Endothelial cell of umbilical vein (primary cell): ENCODE measurements around the gene UNC5C. TPM values are rescaled to one million over a fixed set of nuclear protein-coding genes. Genes with fewer than 3 reads are reported as not detected.

Source experiments
- BruUV-seq: library from RNA; stranded (reverse); fragments of 400-500 nt; replicated peaks from 2 replicates; lab custom pipeline; 2021; lab: Mats Ljungman, UMichigan
- CTCF ChIA-PET: fragments of 300-600, 350-600 bp; sonication (Branson Sonifier 250); formaldehyde crosslinking; loops from one replicate; lab custom pipeline; 2021; ENCODE audit warnings: antibody characterized with exemption, inconsistent platforms; lab: Charles Lee
- POLR2A ChIA-PET: fragments of 300-600, 350-600 bp; sonication (Branson Sonifier 250); formaldehyde crosslinking; loops from one replicate; lab custom pipeline; 2021; ENCODE audit warnings: antibody characterized with exemption, inconsistent platforms; lab: Charles Lee
- DNase-seq: peaks from one replicate; pipeline ENCODE4 v3.0.0-alpha.2; 2011; ENCODE audit warnings: low read depth, low spot score
- FAIRE-seq: peaks from 2 replicates; lab custom pipeline; 2011; peaks lifted over from hg19 to GRCh38; lab: Jason Lieb, UNC
- H2AFZ ChIP-seq: 2 replicates; pipeline ENCODE4 v1.6.0; 2012; ENCODE audit warnings: low read depth, low read length, control low read depth, inconsistent platforms
- H3K27ac ChIP-seq: 2 replicates; pipeline ENCODE4 v1.5.1; 2011; ENCODE audit warnings: low read depth, mild to moderate bottlenecking, control low read depth, low read length, moderate library complexity; ENCODE audit not compliant: insufficient read depth
- H3K27me3 ChIP-seq, 2 experiments: 2 replicates each; pipeline versions ENCODE4 v1.6.0 to v1.6.1; 2011; ENCODE audit warnings: low read length in 2 of 2, mixed read lengths in 1 of 2; ENCODE audit not compliant: control insufficient read depth in 2 of 2, insufficient read depth in 2 of 2
- H3K36me3 ChIP-seq, 2 experiments: 2 replicates in 1 of 2; 3 replicates in 1 of 2; pipeline ENCODE4 v1.5.1; 2011; ENCODE audit warnings: low read length in 2 of 2, mild to moderate bottlenecking in 1 of 2, moderate library complexity in 1 of 2; ENCODE audit not compliant: control insufficient read depth in 2 of 2, insufficient read depth in 2 of 2; ENCODE audit errors: extremely low read depth in 1 of 2
- H3K4me1 ChIP-seq: 3 replicates; pipeline ENCODE4 v1.5.1; 2011; ENCODE audit warnings: mild to moderate bottlenecking, low read length; ENCODE audit not compliant: control insufficient read depth, insufficient read depth; ENCODE audit errors: extremely low read depth
- H3K4me2 ChIP-seq: 2 replicates; pipeline ENCODE4 v1.6.1; 2011; ENCODE audit warnings: low read length, control low read depth, mixed read lengths; ENCODE audit not compliant: insufficient read depth
- H3K4me3 ChIP-seq, 3 experiments: fragments of 200-600 bp in 1 of 3; sonication (generic), shearing (Covaris generic) in 1 of 3; replicated peaks in 1 of 3; 2 replicates each; pipeline ENCODE4 v1.5.1; 2011 to 2016; ENCODE audit warnings: control low read depth in 3 of 3, low read length in 3 of 3, mild to moderate bottlenecking in 2 of 3, inconsistent platforms in 1 of 3, low read depth in 1 of 3, moderate library complexity in 1 of 3; ENCODE audit not compliant: insufficient read depth in 1 of 3
- H3K79me2 ChIP-seq: 2 replicates; pipeline ENCODE4 v1.6.0; 2012; ENCODE audit warnings: low read length, inconsistent platforms; ENCODE audit not compliant: control insufficient read depth, insufficient read depth
- H3K9ac ChIP-seq: replicated peaks from 2 replicates; pipeline ENCODE3; 2011; ENCODE audit warnings: low read length, control low read depth; ENCODE audit not compliant: insufficient read depth; ENCODE audit errors: extremely low read depth
- H3K9me1 ChIP-seq: replicated peaks from 3 replicates; pipeline ENCODE4 v1.6.0; 2011; ENCODE audit warnings: mild to moderate bottlenecking, low read length; ENCODE audit not compliant: control insufficient read depth, insufficient read depth; ENCODE audit errors: extremely low read depth
- H3K9me3 ChIP-seq: replicated peaks from 2 replicates; pipeline ENCODE4 v1.5.1; 2012; ENCODE audit warnings: low read length, inconsistent platforms; ENCODE audit not compliant: control insufficient read depth, insufficient read depth
- H4K20me1 ChIP-seq: replicated peaks from 2 replicates; pipeline ENCODE3; 2011; ENCODE audit warnings: mild to moderate bottlenecking, low read length; ENCODE audit not compliant: control insufficient read depth, insufficient read depth; ENCODE audit errors: extremely low read depth
- EZH2 ChIP-seq: IDR thresholded peaks from 2 replicates; pipeline ENCODE4 v1.6.1; 2012; ENCODE audit warnings: borderline replicate concordance, low read depth, mild to moderate bottlenecking, moderate library complexity, low read length, inconsistent platforms; ENCODE audit not compliant: severe bottlenecking
- FOS ChIP-seq: IDR thresholded peaks from 2 replicates; pipeline ENCODE4 v1.6.1; 2011; ENCODE audit warnings: mild to moderate bottlenecking, low read length, moderate library complexity, borderline replicate concordance; ENCODE audit not compliant: insufficient read depth
- GATA2 ChIP-seq: IDR thresholded peaks from 2 replicates; pipeline ENCODE4 v1.7.0; 2011; ENCODE audit warnings: low read depth, mild to moderate bottlenecking, moderate library complexity, mixed read lengths, low read length; ENCODE audit not compliant: insufficient read length, insufficient read depth
- JUN ChIP-seq: IDR thresholded peaks from 2 replicates; pipeline ENCODE4 v1.6.1; 2011; ENCODE audit warnings: borderline replicate concordance, low read depth; ENCODE audit not compliant: insufficient read length, insufficient read depth
- MYC ChIP-seq: IDR thresholded peaks from one replicate; pipeline ENCODE4 v1.6.1; 2011; ENCODE audit warnings: mild to moderate bottlenecking, low read depth, low read length
- POLR2A ChIP-seq: IDR thresholded peaks from 2 replicates; pipeline ENCODE4 v1.6.1; 2012; ENCODE audit warnings: low read depth, mild to moderate bottlenecking, control low read depth, low read length
- POLR2AphosphoS5 ChIP-seq: IDR thresholded peaks from 2 replicates; pipeline ENCODE4 v1.6.1; 2012; ENCODE audit warnings: low read depth, mild to moderate bottlenecking, control low read depth, low read length, moderate library complexity; ENCODE audit not compliant: insufficient read depth
- dilution Hi-C: fragments of 300-500 bp; cut with MboI; formaldehyde crosslinking; loops from one replicate; pipeline ENCODE4 v1.15.0; 2019; ENCODE audit warnings: low sequenced_read_pairs; ENCODE audit not compliant: extremely low pct_ligation_motif_present
- intact Hi-C: fragments of 100-400 bp; cut with micrococcal nuclease; formaldehyde crosslinking; loops from one replicate; pipeline ENCODE4 v1.10.0; 2022
- polyA plus RNA-seq, 4 experiments: library from polyadenylated mRNA; depleted of rRNA in 3 of 4; stranded (reverse) in 3 of 4; unstranded in 1 of 4; fragments of >200 nt; gene quantifications; 2 replicates each; pipeline versions ENCODE4 v1.2.1 to v1.2.3, GENCODE V29; 2011 to 2012; ENCODE audit warnings: missing spikeins in 1 of 4
- total RNA-seq: library from RNA; stranded (reverse); gene quantifications from 2 replicates; pipeline ENCODE4 v1.2.3, GENCODE V29; 2021
- TF ChIP-seq, protein P1 (sequence below): IDR thresholded peaks from 2 replicates; pipeline ENCODE4 v1.6.1; 2011; ENCODE audit not compliant: insufficient read depth, insufficient read length
- TF ChIP-seq, protein P2 (sequence below), 2 donors: IDR thresholded peaks; 1 replicate in 1 of 2; 2 replicates in 1 of 2; pipeline ENCODE4 v1.5.1; 2011; ENCODE audit warnings: low read length in 2 of 2, mild to moderate bottlenecking in 2 of 2, moderate library complexity in 2 of 2, control low read depth in 1 of 2, inconsistent platforms in 1 of 2, low read depth in 1 of 2; ENCODE audit not compliant: insufficient read depth in 1 of 2; ENCODE audit errors: extremely low read depth in 1 of 2

The UNC5C gene
- total and polyA plus RNA-seq, 2 donors (not counting 3 experiments of a cell fraction or from before 2014, with no cell fraction given), result 0.44 to 0.53 TPM

DNA sequence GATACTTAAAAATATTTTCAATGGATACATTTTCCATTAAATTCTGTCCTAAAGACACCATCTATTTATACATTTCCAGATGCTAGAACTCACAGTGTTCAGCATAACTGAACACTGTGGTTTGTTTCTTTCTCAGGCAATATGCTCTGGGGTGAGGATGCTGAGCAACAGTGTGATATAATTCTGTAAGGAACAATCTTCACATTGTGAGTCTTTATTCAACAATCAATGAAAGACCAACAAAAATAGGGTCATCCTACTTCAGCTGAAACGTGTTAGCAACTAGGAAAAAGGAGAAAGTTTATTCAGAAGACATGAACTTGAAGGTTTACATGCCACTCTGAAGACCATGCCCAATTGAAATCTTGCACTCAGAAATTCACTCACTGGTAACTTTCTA is 284.8 kb downstream of the UNC5C start:
- Histone ChIP-seq H4K20me1 (no peaks in the 10 kb centered on the region), H3K27ac (no peak overlapping the region), H3K4me3 (no peak overlapping the region), H3K79me2 (no peaks in the 10 kb centered on the region), H3K4me2 (no peak overlapping the region), H3K27me3 (no peaks in the 10 kb centered on the region), H3K36me3 (no peaks in the 10 kb centered on the region), H3K9me1 (no peaks in the 10 kb centered on the region), H3K9ac (no peak overlapping the region), H3K9me3 (no peaks in the 10 kb centered on the region), H3K4me1 (peaks cover 22% of the 10 kb centered on the region), H2AFZ (no peak overlapping the region)
- ChIA-PET CTCF (no interaction called here), POLR2A (no interaction called here)
- intact Hi-C loops, result no loop called here
- no TSS peak for BruUV-seq
- FAIRE-seq (no peak), DNase-seq (no peak)
- TF ChIP-seq EZH2, result no peak
- TF ChIP-seq POLR2AphosphoS5, result no peak
- TF ChIP-seq POLR2A, result no peak
- no peak for TF ChIP-seq FOS
- TF ChIP-seq GATA2, result no peak
- no peak for TF ChIP-seq JUN
- dilution Hi-C loops, result no loop called here

DNA sequence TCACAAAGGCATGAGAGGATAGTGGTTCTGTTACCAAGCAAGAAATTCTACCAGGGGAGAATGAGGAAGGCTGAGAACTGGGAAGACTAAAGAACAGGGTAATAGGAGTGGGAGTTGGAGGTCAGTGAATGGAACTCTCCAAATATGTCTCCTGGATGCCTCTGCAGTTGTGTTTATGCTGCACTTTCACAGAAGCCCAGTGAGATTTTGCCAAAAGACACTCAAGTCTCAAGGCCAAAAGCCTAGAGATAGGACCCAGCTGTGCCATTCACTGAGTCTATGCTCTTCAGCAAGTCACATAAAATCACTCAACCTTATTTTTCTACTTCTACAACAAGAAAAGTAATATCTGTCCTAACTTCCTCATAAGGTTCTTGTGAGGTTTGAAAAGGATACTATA is 285.4 kb downstream of the UNC5C start:
- no peaks in the 10 kb centered on the region for H4K20me1 ChIP-seq
- no peaks in the 10 kb centered on the region for H3K9me1 ChIP-seq
- dilution Hi-C loops, result no loop called here
- no peaks in the 10 kb centered on the region for H3K79me2 ChIP-seq
- H3K36me3 ChIP-seq, result no peaks in the 10 kb centered on the region
- POLR2A ChIA-PET, result no interaction called here
- intact Hi-C loops, result no loop called here
- peaks cover 16% of the 10 kb centered on the region for H3K4me1 ChIP-seq
- CTCF ChIA-PET, result no interaction called here
- no TSS peak for BruUV-seq
- H3K9ac ChIP-seq, result no peak overlapping the region
- H3K9me3 ChIP-seq, result no peaks in the 10 kb centered on the region
- H3K4me3 ChIP-seq, result no peak overlapping the region
- no peak overlapping the region for H3K4me2 ChIP-seq
- DNase-seq, result no peak
- no peaks in the 10 kb centered on the region for H3K27me3 ChIP-seq
- no peak overlapping the region for H3K27ac ChIP-seq
- H2AFZ ChIP-seq, result no peak overlapping the region
- no peak for FAIRE-seq
- TF ChIP-seq JUN (no peak), POLR2A (no peak), FOS (no peak), GATA2 (no peak), EZH2 (no peak), MYC (no peak), POLR2AphosphoS5 (no peak)
- TF ChIP-seq, protein P1, sequence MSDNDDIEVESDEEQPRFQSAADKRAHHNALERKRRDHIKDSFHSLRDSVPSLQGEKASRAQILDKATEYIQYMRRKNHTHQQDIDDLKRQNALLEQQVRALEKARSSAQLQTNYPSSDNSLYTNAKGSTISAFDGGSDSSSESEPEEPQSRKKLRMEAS, result no peak
- TF ChIP-seq, protein P2, sequence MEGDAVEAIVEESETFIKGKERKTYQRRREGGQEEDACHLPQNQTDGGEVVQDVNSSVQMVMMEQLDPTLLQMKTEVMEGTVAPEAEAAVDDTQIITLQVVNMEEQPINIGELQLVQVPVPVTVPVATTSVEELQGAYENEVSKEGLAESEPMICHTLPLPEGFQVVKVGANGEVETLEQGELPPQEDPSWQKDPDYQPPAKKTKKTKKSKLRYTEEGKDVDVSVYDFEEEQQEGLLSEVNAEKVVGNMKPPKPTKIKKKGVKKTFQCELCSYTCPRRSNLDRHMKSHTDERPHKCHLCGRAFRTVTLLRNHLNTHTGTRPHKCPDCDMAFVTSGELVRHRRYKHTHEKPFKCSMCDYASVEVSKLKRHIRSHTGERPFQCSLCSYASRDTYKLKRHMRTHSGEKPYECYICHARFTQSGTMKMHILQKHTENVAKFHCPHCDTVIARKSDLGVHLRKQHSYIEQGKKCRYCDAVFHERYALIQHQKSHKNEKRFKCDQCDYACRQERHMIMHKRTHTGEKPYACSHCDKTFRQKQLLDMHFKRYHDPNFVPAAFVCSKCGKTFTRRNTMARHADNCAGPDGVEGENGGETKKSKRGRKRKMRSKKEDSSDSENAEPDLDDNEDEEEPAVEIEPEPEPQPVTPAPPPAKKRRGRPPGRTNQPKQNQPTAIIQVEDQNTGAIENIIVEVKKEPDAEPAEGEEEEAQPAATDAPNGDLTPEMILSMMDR (IDR thresholded peaks at IDR 0.05; ENCODE audit: extremely low read depth in 1 of 2, insufficient read depth in 1 of 2, low read depth in 1 of 2, low read length in 2 of 2), result no peak
